ENCODE data around the gene ZNF385B. TPM values are rescaled to one million over a fixed set of nuclear protein-coding genes. Genes with fewer than 3 reads are reported as not detected.

ZNF385B gene
- polyA plus RNA-seq, 1 donor from 2014 or later: 0.31 TPM

GRCh38 chr2:179588486-179589145 lies 272.8 kb downstream of the ZNF385B start:
- Histone ChIP-seq H3K27me3 (ENCODE audit: insufficient read depth, low read depth, low read length) (no peaks in the 10 kb centered on the region), H3K4me2 (ENCODE audit: low read length) (no peak overlapping the region), H3K4me3 (ENCODE audit: low read length) (no peak overlapping the region), H3K9me3 (ENCODE audit: low read length) (no peaks in the 10 kb centered on the region), H3K9ac (ENCODE audit: low read length) (no peak overlapping the region), H3K79me2 (replicated peaks; ENCODE audit: insufficient read depth, low read length) (no peaks in the 10 kb centered on the region), H4K20me1 (ENCODE audit: insufficient read depth) (no peaks in the 10 kb centered on the region), H3K36me3 (ENCODE audit: insufficient read depth, low read length) (no peaks in the 10 kb centered on the region), H2AFZ (ENCODE audit: low read depth, low read length) (no peak overlapping the region), H3K27ac (ENCODE audit: low read length) (no peak overlapping the region), H3F3A (ENCODE audit: insufficient read depth, low read length, poor library complexity, severe bottlenecking) (no peaks in the 10 kb centered on the region), H3K9me2 (ENCODE audit: insufficient read depth, low read length) (no peaks in the 10 kb centered on the region)
- TF ChIP-seq SMC3 (conservative IDR thresholded peaks at IDR 0.05; ENCODE audit: poor library complexity): no peak
- no peak for TF ChIP-seq EZH2 (IDR thresholded peaks at IDR 0.05; ENCODE audit: borderline replicate concordance, insufficient read depth, low read length, poor library complexity, severe bottlenecking)
- no peak for TF ChIP-seq REST (IDR thresholded peaks at IDR 0.05; ENCODE audit: borderline replicate concordance)

- no peaks in the 10 kb centered on the region for H3K36me3 ChIP-seq (ENCODE audit: insufficient read depth, low read length)
- H4K20me1 ChIP-seq (ENCODE audit: insufficient read depth): no peaks in the 10 kb centered on the region
- H3K9me3 ChIP-seq (ENCODE audit: low read length): no peaks in the 10 kb centered on the region
- no peak overlapping the region for H3K27ac ChIP-seq (ENCODE audit: low read length)
- no peaks in the 10 kb centered on the region for H3K79me2 ChIP-seq (replicated peaks; ENCODE audit: insufficient read depth, low read length)
- no peak overlapping the region for H3K9ac ChIP-seq (ENCODE audit: low read length)
- H3K9me2 ChIP-seq (ENCODE audit: insufficient read depth, low read length): no peaks in the 10 kb centered on the region
- H3K4me3 ChIP-seq (ENCODE audit: low read length): no peak overlapping the region
- no peaks in the 10 kb centered on the region for H3F3A ChIP-seq (ENCODE audit: insufficient read depth, low read length, poor library complexity, severe bottlenecking)
- no peaks in the 10 kb centered on the region for H3K27me3 ChIP-seq (ENCODE audit: insufficient read depth, low read depth, low read length)
- no peak for TF ChIP-seq EZH2 (IDR thresholded peaks at IDR 0.05; ENCODE audit: borderline replicate concordance, insufficient read depth, low read length, poor library complexity, severe bottlenecking)
- no peak for TF ChIP-seq CTCF (IDR thresholded peaks at IDR 0.05; ENCODE audit: poor library complexity, severe bottlenecking)
- no peak for TF ChIP-seq RAD21 (conservative IDR thresholded peaks at IDR 0.05)
- TF ChIP-seq TAF1 (IDR thresholded peaks at IDR 0.05; ENCODE audit: low read depth): no peak
- TF ChIP-seq MXI1 (conservative IDR thresholded peaks at IDR 0.05; ENCODE audit: poor library complexity, severe bottlenecking): no peak
- TF ChIP-seq SMC3 (conservative IDR thresholded peaks at IDR 0.05; ENCODE audit: poor library complexity): no peak
- no peak for TF ChIP-seq REST (IDR thresholded peaks at IDR 0.05; ENCODE audit: borderline replicate concordance)
- no peak for TF ChIP-seq POLR2AphosphoS5 (IDR thresholded peaks at IDR 0.05)
- TF ChIP-seq EP300 (conservative IDR thresholded peaks at IDR 0.05; ENCODE audit: poor library complexity, severe bottlenecking): no peak
- H3K4me2 ChIP-seq (ENCODE audit: low read length): no peak overlapping the region
- H2AFZ ChIP-seq (ENCODE audit: low read depth, low read length): no peak overlapping the region
Observed at GRCh38 chr2:179584760-179585159, 276.7 kb downstream of the ZNF385B start.

Measured in neural cell (in vitro differentiated cells).